Left forelimb (tissue), 1 donor: ENCODE data around the gene NACC2.

Experiments
- DNase-seq: peaks from one replicate; pipeline ENCODE4 v3.0.0-alpha.2; 2018; ENCODE audit warnings: low spot score

NACC2 gene

GRCh38 chr9:136056546-136057235 lies 38.4 kb downstream of the NACC2 start:
- DNase-seq: no peak

DNA sequence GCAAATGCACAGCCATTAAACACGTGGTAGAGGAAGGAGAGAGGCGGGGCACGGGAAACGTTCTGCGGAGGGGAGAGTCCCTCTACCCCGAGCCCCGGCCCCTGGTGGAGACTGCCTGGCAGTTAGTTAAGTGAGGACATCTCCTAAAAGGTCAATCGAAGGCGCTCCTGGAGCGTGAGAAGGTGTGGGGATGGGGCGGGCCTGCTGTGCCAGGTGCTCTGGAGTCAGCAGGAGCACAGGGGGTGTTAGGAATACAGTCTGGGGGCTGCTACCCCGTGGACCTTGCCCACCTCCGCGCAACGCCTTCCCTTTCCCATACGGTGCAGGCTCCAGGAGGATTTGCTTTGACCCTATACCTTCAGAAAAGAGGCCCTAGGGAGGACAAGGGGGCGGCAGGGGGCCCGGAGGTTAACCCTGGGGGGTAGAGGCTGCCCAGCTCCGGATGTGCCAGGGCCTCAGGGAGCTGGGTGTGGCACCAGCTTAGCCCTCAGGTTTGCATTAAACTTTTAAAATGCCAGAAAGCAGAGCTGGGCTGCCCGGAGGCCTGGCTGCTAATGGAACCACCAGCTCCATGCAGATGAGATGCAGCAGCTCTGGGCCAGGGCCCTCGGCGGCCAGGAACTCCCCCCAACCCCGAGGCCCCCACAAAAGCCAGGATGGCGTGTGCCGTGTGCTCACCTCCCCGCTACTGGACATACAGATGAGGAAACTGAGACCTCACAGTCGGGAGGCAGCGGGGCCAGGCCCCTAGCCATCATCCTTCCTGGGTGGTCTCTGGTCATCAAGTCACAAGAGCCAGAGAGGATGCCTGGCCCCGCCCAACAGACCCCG lies 39.2 kb downstream of the NACC2 start:
- no peak for DNase-seq

DNA sequence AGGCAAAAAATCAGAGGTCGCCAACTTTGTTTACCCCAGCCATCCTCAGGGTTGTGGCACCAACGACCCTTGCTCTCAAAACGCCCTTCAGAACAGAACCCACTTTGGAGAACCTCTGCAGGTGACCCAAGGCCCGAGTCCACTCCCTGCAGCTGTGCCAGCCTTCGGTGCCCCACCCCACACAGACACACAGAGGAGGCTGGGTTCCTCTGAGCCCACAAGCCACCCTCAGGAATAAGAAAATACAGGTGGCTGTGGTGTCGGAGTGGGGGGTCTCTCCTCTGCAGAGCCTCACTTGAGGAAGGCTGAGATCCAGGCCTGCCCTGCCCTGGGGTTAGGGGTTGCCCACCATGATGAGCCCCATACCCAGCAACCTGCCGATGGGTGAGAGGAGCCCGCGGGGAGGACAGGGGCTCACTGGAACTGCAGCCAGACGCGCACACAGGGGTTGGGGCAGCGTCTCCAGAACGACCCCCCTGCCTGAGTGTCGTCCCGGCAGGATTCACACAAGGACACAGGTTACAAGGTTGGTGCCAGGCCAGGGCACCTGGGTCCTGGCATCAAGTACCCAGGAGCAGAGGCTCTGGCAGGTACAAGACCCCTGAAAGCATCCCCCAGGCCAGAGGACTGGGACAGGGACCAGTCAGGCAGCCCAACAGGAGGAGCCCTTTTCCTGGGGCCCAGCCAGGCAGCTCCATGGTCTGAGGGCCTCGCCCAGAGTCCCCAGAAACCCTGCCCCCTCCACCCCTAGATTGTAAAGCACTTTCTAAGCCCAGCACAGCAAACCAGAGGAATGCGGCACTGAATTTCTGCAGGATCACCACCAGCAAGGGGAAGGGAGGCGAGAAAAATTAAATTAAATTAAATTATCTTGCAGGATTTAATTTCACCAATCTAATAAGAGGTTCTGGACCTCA lies 40.0 kb downstream of the NACC2 start:
- DNase-seq: no peak

DNA sequence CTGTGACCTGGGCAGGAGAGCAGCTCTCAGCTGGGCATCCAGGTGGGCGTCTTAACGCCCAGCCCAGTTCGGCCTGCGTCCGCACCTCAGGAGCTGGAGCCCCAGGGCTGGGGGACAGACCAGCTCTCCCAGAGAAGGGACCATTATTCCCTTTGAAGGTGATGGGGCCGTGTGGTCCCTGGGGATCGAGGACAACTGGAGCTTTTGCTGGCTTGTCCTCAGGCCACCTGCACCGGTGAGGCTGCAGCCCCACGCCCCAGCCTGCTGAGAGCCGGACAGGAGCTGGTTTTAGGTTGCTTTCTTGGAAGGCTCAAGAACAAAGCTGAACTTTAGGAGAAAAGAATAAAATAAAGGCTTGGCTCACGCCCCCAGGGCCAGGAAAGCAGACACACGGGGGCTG lies 40.9 kb downstream of the NACC2 start:
- DNase-seq: no peak

DNA sequence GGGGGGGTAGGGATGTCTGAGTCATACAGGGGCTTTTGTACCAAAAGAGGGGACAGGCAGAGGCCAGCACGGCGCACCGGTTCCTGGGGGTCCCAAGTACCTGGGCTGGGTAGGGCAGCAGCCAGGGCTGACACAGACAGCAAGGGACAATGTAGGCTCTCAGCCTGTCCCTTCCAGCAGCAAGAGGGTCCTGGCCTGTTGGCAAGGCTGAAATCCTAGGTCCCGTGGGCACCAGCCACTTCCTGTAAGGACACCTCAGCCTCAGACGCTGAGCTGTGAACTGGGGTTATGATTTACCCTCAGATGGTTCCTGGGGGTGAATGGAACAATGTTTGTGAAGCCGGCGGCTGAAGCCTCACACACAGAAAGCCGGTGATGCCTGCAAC lies 41.3 kb downstream of the NACC2 start:
- no peak for DNase-seq

GRCh38 chr9:136052991-136053756 lies 41.9 kb downstream of the NACC2 start:
- no peak for DNase-seq

DNA sequence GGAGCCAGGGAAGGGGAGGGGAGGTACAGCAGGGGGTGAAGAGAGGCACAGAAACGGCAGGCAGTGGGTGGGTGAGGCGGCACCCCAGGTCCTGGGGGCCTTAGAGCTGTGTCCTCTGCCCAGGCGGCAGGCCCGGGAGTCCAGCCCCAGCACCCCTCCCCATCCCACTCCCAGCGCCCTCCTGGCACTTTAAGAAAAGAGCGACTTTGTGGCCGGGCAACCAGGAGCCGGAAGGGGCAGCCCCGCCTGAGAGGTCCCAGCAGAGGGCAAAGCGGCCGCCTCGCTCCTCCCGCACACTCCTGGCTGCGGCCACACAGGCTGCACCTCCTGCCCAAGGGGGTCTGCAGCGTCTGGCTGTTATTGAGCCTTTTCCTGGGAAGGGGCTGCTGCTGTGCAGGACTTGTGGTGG lies 42.6 kb downstream of the NACC2 start:
- no peak for DNase-seq

GRCh38 chr9:136051837-136052471 lies 43.1 kb downstream of the NACC2 start:
- peak; percentile 79 for DNase-seq

DNA sequence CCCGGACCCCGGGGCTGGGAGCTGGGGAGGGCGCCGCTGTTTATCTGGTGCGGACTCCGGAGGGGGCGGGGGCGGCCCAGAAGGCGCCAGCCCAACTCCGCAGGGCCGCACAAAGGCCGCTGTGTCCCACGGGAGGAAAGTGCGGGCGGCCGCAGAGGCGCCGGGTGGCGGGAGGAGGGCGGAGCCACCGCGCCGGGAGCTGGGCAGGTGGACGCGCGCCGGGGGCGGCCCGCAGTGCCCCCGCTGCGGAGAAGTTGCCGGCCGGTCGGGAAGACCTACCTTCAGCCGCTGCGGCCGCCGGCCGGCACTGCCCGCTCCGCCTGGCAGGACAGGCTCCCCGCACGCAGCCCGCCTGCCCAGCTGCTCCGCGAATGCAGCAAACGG lies 43.6 kb downstream of the NACC2 start:
- no peak for DNase-seq

DNA sequence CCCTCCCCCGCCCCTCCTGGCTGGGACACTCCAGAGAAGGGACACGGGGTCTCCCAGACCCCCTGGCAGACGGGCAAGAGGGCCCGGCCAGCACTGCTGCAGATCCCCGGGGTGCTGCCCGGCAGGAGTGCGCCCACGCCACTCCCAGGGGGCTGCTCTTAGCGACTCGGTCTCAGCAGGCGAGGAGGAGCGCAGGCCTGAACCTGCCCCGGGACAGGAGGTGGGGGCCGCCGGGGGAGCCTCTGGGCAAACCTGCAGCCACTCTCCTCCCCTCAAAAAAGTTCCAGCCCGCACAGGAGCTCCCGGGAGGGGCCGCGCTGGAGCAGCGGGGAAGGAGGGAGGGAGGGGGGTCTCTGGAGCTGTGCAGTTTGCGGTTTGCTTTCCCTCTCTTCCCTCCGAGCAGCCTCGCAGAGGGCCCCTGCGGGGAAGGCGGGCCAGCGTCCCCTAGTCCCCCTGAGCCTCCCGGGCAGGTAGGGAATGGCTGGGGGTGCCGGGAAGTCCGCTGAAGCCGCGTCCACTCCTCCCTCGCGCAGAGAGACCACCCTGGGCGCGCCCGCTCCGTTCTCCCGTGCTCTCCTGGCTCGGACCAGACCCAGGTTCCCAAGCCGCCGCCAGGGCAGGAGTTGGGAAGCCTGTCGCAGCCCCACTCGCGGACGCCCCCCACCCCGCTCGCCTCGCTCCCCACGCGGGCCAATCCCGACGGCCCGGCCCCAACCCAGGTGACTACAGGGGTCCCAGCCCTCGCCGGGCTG lies 44.2 kb downstream of the NACC2 start:
- DNase-seq: no peak

DNA sequence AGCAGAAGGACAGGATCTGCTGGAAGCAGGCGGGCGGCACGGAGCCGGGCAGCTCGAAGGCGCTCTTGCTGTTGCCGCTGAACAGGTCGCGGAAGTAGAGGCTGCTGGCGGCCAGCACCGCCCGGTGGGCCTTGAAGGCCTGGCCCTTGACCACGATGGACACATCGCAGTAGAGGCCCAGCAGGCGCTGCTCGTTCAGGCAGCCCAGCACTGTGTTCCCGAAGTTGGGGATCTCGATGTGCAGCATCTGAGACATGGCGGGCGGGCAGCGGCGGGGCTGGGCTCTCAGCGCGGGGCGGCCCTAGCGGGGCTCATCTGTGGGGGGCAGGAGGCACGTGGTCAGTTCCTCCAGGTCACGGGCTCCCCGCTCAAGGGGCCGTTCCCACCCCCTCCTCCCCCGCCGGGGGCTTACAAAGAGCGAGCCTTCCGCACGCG lies 44.8 kb downstream of the NACC2 start:
- DNase-seq: no peak

DNA sequence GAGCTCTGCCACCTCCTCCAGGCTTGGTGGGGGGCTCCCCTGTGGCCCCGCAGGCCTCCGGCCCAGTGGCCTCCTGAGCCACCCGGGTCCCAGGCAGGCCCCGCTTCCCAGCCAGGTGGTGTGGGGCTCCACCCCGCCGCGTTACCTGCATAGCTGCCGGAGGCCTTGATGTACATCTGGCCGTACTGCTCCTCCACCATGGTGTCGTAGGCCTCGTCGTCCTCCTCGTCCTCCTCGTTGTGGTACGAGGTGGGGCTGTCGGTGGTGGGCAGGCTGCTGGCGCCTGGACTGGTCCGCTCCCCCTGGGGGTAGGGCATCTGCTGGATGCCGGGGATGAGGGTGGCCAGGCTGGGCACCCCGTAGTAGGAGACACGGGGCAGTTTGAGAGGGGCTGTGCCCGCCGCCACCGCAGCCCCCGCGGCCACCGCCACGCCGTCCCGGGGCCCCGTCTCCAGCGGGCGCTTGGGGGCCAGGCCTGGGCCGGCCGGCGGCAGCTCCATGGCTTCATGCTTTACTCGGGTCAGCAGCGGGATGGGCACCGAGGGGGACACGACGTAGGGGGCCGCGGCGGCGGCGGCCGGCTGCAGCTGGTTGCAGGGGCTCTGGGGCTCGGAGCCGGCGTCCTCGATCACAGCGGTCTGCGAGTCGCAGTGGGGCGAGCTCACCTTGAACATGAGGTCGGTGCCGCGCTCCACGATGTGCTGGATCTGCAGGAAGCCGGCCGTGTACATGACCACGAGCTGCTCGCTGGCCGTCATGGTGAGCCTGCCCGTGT lies 45.4 kb downstream of the NACC2 start:
- no peak for DNase-seq

DNA sequence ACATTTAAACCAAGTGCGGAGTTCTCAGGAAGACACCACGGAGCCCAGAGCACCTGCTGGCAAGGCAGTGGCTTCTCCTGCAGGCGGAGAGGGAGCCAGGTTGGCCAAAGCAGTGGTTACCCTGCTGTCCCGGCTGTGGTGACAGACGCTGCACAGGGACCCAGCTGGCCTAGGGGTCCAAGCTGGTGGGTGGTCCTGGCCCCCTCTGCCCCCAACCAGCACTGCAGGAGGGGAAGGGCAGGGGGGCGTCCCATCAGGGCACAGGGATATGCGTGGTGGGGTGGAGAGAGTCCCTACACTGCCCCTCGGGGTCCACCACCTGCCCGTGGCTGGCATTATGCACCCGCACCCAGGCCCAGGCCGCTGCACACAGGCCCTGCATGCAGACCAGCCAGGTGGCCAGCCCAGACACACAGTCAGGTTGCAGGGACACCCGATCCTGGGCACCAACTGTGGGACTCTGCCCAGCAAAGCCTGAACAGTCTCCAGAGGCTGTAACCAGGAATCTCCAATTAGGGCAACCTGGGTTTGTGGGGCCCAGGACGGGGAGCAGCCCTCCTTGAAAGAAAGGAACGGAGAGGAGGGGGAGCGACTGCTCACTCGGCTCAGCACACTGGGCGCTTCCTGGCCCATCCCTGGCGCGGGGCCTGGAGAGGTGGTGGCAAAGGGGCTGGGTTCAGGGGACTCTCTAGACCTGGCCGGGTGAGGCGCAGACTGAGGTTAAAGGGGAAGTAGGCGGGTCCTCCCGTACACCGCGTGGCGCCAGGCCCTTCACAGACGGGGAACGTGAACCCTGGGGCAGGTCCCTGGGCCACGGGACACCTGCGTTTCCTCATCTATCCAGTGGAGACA lies 46.3 kb downstream of the NACC2 start:
- DNase-seq: no peak

DNA sequence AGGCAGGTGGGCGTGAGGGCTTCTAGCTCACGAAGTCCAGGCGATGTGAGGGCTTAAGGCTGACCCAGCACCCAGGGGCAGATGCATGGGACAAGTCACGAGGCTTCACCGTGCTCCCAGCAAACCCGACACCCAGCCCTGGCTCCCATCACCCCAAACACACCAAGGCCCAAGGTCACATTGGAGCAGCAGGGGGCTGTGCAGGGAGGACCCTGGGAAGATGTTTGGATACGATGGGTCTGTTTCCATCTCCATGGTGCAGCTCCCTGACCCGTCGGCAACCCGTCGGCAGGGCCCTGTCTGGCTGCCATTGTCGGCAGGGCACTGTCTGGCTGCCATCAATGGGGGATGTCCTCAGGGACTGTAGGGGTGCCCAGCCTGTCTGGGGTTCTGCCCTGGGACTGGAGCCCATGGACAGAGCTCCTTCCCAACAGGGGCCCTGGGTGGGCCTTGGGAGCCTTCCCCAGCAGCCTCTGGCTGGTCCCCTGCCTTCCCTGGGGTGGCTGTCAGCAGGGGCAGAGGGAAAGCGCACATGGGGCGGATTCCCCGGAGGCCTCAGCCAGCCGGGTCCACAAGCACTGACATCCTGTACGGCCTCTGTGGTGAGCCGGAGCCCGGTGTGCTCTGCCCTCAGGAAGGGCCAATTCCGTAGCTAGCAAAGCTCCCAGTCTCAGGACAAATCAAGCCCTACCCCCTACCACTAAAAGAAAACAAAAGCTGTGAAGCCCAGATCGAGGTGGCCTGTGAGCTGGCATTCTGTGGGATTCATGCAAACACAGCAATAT lies 47.1 kb downstream of the NACC2 start:
- no peak for DNase-seq

GRCh38 chr9:136047076-136047774 lies 47.9 kb downstream of the NACC2 start:
- no peak for DNase-seq

- DNase-seq: no peak
These were observed 48.6 kb downstream of the NACC2 start for GRCh38 chr9:136046554-136046920.
